Endothelial cell of umbilical vein (primary cell): ENCODE measurements around the gene ZBED4.

Experiments used
- CTCF ChIP-seq, 2 donors: IDR thresholded peaks; 1 replicate in 1 of 2; 2 replicates in 1 of 2; pipeline ENCODE4 v1.5.1; 2011; ENCODE audit warnings: low read length in 2 of 2, mild to moderate bottlenecking in 2 of 2, moderate library complexity in 2 of 2, control low read depth in 1 of 2, inconsistent platforms in 1 of 2, low read depth in 1 of 2; ENCODE audit not compliant: insufficient read depth in 1 of 2; ENCODE audit errors: extremely low read depth in 1 of 2
- EZH2 ChIP-seq: IDR thresholded peaks from 2 replicates; pipeline ENCODE4 v1.6.1; 2012; ENCODE audit warnings: borderline replicate concordance, low read depth, mild to moderate bottlenecking, moderate library complexity, low read length, inconsistent platforms; ENCODE audit not compliant: severe bottlenecking
- FOS ChIP-seq: IDR thresholded peaks from 2 replicates; pipeline ENCODE4 v1.6.1; 2011; ENCODE audit warnings: mild to moderate bottlenecking, low read length, moderate library complexity, borderline replicate concordance; ENCODE audit not compliant: insufficient read depth
- GATA2 ChIP-seq: IDR thresholded peaks from 2 replicates; pipeline ENCODE4 v1.7.0; 2011; ENCODE audit warnings: low read depth, mild to moderate bottlenecking, moderate library complexity, mixed read lengths, low read length; ENCODE audit not compliant: insufficient read length, insufficient read depth
- JUN ChIP-seq: IDR thresholded peaks from 2 replicates; pipeline ENCODE4 v1.6.1; 2011; ENCODE audit warnings: borderline replicate concordance, low read depth; ENCODE audit not compliant: insufficient read length, insufficient read depth
- MAX ChIP-seq: IDR thresholded peaks from 2 replicates; pipeline ENCODE4 v1.6.1; 2011; ENCODE audit not compliant: insufficient read depth, insufficient read length
- MYC ChIP-seq: IDR thresholded peaks from one replicate; pipeline ENCODE4 v1.6.1; 2011; ENCODE audit warnings: mild to moderate bottlenecking, low read depth, low read length
- POLR2A ChIP-seq: IDR thresholded peaks from 2 replicates; pipeline ENCODE4 v1.6.1; 2012; ENCODE audit warnings: low read depth, mild to moderate bottlenecking, control low read depth, low read length
- POLR2AphosphoS5 ChIP-seq: IDR thresholded peaks from 2 replicates; pipeline ENCODE4 v1.6.1; 2012; ENCODE audit warnings: low read depth, mild to moderate bottlenecking, control low read depth, low read length, moderate library complexity; ENCODE audit not compliant: insufficient read depth

- TF ChIP-seq CTCF (IDR thresholded peaks at IDR 0.05; ENCODE audit: extremely low read depth in 1 of 2, insufficient read depth in 1 of 2, low read depth in 1 of 2, low read length in 2 of 2) (no peak), EZH2 (no peak), POLR2A (no peak), JUN (no peak), MYC (no peak), POLR2AphosphoS5 (no peak), MAX (no peak), GATA2 (no peak), FOS (no peak)
Observed at GRCh38 chr22:49877642-49878041, 24.0 kb downstream of the ZBED4 start.
